GM19239 (cell line): ENCODE results near the gene TBC1D9.

Experiments
- DNase-seq: peaks from one replicate; pipeline ENCODE4 v3.0.0; 2011; ENCODE audit warnings: low spot score; ENCODE audit not compliant: insufficient read length
- FAIRE-seq: peaks from 2 replicates; lab custom pipeline; 2011; peaks lifted over from hg19 to GRCh38; lab: Jason Lieb, UNC

Gene TBC1D9

DNA sequence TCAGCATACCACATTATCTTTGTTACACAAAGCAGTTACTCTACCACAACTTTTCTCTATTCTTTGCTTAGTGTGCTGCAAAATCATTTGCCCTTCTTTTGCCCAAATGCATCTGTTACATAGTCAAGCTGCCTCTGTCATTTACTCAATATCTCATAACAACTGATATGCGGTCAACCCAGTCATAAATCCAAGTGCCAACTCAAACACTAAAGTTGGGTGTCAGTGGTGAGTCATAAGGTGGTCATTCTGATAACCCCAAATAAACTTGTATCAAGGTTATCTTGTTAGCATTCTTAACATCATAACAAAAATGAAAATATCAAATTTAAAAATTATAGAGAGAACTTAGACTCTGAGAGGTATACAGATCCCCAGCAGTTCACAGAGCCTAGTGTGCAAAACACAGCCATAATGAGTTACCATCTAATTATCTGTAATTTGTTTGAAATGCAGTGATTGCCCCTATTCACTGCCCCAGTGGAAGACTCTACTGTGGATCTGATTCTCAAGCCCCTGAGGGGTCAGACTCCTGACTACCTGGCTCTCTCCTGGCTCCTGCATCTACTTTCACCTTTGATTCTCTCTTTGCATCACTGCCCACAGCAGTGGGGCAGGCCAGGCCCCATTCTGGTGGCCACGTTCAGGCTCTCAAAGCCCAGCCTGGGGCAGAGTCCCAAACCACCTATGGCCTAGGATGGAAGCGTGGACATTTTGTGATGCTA lies 29.2 kb downstream of the TBC1D9 start:
- DNase-seq, result no peak
- FAIRE-seq, result no peak

- no peak for DNase-seq
- FAIRE-seq, result no peak
Measured at GRCh38 chr4:140725556-140725955, 30.6 kb downstream of the TBC1D9 start.

DNA sequence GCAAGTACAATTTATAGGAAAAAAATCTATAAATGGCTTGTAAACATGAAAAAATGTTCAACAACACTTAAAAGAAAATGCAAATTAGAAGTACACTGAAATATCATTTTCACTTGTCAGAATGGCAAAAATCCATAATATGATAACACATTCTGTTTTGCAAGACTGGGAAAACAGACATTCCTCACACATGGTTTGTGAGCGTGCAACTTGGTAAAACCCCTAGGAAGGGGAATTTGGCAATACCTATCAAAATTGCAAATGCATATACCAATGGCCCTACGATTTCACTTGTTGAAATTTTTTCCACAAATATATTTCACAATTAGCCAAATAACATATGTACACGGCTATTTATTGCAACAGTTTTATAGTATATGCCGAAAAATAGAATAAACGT lies 31.4 kb downstream of the TBC1D9 start:
- DNase-seq, result no peak
- FAIRE-seq, result no peak

- FAIRE-seq, result peak; percentile 76
Measured at GRCh38 chr4:140720387-140721304, 35.5 kb downstream of the TBC1D9 start.

GRCh38 chr4:140719686-140720085 lies 36.5 kb downstream of the TBC1D9 start:
- FAIRE-seq (peak; percentile 83), DNase-seq (no peak)

More at GRCh38 chr4:140720387-140721304, 35.5 kb downstream of the TBC1D9 start:
- DNase-seq, result no peak

DNA sequence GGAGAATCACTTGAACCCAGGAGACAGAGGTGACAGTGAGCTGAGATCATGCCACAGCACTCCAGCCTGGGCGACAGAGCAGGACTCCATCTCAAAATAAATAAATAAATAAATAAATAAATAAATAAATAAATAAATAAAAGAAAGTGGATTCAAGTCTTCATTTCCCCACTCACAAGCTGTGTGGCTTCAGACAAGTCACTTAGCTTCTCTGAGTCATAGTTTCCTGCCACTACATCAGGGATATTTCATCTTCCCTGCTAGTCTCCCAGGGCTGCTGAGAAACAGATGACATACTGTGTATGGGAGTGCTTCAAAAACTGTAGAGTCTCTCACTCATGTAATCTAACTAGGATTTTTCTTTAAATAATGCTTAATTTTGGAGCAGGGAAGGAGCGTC lies 37.2 kb downstream of the TBC1D9 start:
- DNase-seq, result no peak
- no peak for FAIRE-seq

DNA sequence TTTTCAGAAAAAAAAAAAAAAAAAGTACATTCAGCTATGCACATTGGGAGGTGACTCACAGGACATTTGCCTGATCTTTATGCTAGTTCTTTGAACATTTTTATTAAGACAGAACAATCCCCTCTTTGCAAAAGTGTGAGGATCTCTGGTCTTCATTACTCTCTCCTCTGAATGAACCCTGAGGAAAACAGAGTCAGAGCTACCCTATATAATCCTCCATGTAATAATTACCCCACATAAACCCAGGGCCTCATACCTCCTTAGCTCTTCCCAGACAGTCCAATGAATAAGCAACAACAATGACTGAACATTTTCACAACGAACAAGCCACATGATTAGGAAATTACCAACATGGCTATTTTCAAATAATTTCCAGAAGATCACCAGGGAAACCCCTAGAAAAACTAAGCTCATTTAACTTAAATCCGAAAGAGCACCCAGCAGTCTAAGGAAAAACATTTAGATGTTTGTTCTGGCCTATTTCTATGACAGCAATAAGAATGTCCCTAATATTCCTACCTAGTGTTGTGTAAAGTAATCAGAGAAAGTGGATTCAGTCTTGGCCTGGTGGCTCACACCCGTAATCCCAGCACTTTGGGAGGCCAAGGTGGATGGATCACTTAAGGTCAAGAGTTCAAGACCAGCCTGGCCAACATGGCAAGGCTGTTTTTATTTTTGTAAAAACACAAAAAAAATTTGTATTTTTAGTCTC lies 37.8 kb downstream of the TBC1D9 start:
- FAIRE-seq (no peak), DNase-seq (no peak)

GRCh38 chr4:140717313-140717712 lies 38.9 kb downstream of the TBC1D9 start:
- FAIRE-seq, result no peak
- no peak for DNase-seq

DNA sequence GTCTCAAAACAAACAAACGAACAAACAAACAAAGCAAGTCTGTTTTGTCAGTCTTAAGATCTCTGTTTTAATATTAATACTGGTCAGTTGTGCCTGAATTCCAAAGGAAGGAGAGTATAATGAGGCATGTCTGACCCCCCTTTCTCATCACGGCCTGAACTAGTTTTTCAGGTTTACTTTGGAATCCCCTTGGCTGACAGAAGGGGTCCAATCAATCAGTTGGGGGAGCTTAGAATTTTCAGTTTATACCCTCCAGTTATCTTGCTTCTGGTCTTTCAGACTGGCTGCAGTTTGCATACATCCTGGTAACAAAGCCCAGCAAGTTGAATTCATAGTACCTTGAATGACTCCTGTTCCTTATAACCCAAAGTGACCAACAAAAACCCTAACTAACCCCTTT lies 41.1 kb downstream of the TBC1D9 start:
- DNase-seq, result no peak
- FAIRE-seq, result no peak

DNA sequence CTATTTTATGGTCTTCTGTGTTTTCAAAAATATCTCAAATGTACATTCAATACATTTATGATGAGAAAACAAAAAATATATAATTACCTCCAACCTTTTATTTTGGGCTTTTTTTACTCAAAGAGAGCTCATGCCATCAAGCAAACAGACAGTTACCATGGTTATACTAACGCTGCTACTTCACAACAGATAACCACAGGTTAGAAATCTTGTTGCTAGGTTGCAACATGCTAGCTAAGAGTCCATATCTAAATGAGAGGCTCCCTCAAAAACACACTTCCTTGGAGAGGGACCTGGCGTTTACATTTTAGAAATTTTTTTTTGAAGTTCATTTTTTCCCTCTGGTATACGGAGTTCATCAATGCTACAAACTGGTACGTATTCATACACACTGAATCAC lies 44.3 kb downstream of the TBC1D9 start:
- no peak for FAIRE-seq

GRCh38 chr4:140710908-140711622 lies 45.1 kb downstream of the TBC1D9 start:
- DNase-seq (no peak), FAIRE-seq (no peak)

More for the DNA sequence above, 44.3 kb downstream of the TBC1D9 start:
- DNase-seq, result no peak

DNA sequence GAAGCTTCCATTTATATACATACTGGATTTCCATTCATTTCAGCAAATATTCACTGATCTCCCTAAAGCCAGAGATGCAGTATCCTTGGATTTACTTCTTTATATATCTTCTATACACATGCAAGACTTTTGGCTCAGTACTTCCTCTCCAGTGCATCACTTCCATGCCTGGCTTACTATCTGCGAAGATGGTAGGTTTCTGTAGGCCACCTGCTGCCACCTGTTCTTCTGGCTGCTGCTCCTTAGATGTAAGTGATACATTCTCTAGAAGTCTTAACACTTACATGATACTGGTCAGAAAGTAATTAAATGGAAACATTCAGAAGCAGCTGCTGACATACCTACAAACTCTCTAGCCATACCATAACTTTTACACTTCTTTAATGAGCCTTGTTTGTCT lies 48.9 kb downstream of the TBC1D9 start:
- FAIRE-seq (no peak), DNase-seq (no peak)

GRCh38 chr4:140706665-140707064 lies 49.5 kb downstream of the TBC1D9 start:
- DNase-seq (no peak), FAIRE-seq (no peak)

DNA sequence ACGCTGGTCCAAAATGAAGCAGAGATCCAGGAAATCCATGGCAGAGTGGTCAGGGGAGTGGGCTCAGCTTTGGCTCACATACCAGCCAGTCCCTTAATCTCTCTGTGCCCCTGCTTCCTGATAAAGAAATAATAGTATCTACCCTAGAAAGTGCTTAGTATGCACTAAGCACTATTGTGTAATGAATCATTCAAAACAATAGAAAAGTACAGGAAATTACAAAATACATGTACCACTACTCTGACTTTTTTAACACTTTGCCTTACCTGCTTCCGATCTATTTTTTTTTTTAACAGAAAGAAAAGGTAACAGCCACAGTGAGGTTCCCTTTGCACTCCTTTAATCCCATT lies 49.9 kb downstream of the TBC1D9 start:
- FAIRE-seq, result no peak
- DNase-seq, result no peak

DNA sequence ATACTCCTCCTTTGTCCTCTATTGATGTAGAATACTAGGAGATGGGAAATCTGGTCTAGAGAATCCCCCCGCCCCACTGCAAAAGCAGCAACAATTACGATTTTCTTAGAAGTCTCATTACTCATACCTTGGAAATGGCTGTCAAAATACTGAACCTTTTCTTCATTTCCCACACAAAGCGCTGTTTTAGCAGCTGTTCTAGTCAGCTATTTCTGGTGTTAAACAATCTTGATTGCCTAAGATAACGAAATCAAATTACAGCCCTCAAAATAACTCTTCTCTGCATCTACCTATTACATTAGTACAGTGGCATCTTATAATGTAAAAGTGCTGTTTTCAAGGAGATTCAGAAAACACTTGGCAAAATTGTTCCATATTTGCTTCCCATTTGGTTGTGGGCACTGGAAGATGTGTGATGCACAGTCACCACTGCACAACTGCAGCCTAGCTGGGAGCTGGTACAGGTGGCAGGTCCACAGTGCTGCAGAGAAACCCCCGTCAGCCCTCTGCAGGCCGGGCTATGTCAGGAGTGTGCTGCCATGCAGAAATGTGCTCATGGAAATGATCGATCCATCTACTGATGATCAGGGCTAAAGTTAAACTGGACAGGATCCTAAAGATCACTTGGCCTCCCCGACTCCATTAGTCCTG lies 50.4 kb downstream of the TBC1D9 start:
- DNase-seq (no peak), FAIRE-seq (no peak)

- peak; percentile 52 for FAIRE-seq
- DNase-seq, result no peak
Measured at GRCh38 chr4:140704964-140705363, 51.2 kb downstream of the TBC1D9 start.

- no peak for FAIRE-seq
- no peak for DNase-seq
Measured at GRCh38 chr4:140704392-140704960, 51.7 kb downstream of the TBC1D9 start.

GRCh38 chr4:140703463-140703862 lies 52.7 kb downstream of the TBC1D9 start:
- FAIRE-seq (no peak), DNase-seq (no peak)

- no peak for FAIRE-seq
- DNase-seq, result no peak
Measured at GRCh38 chr4:140702096-140702757, 54.0 kb downstream of the TBC1D9 start.
